Measurements from ENCODE around the gene TTC39C.

Gene TTC39C

GRCh38 chr18:24014062-24014985, at the start of gene TTC39C:
Gene TTC39C, plus strand, starts transcription at chr18:24014754. Its CDS starts 118 bp downstream, at chr18:24014872.
- peak in 49 of 58 donors; percentile 6 to 78 (median 47) for DNase-seq

- DNase-seq: no peak
These were observed 47.6 kb upstream of the TTC39C start for GRCh38 chr18:23966909-23967308.

- DNase-seq: no peak
These were observed 47.0 kb upstream of the TTC39C start for GRCh38 chr18:23967321-23968089.

GRCh38 chr18:23968638-23969604, 45.6 kb upstream of the TTC39C start:
- no peak for DNase-seq

GRCh38 chr18:23969664-23970063, 44.9 kb upstream of the TTC39C start:
- no peak for DNase-seq

- DNase-seq: no peak
These were observed 44.1 kb upstream of the TTC39C start for GRCh38 chr18:23970161-23971096.

GRCh38 chr18:23971097-23971440, 43.5 kb upstream of the TTC39C start:
- DNase-seq: no peak

- no peak for DNase-seq
These were observed 42.8 kb upstream of the TTC39C start for GRCh38 chr18:23971666-23972230.

- DNase-seq: no peak
These were observed 42.1 kb upstream of the TTC39C start for GRCh38 chr18:23972453-23972852.

GRCh38 chr18:23977103-23977502, 37.5 kb upstream of the TTC39C start:
- no peak for DNase-seq

GRCh38 chr18:23977719-23978483, 36.7 kb upstream of the TTC39C start:
- DNase-seq: no peak

GRCh38 chr18:23981369-23981980, 33.1 kb upstream of the TTC39C start:
- DNase-seq: no peak

- DNase-seq: peak in 9 of 58 donors; percentile 5 to 65 (median 12)
These were observed 32.1 kb upstream of the TTC39C start for GRCh38 chr18:23982155-23983079.

GRCh38 chr18:23983112-23983511, 31.4 kb upstream of the TTC39C start:
- DNase-seq: no peak

GRCh38 chr18:23986600-23987359, 27.8 kb upstream of the TTC39C start:
- DNase-seq: no peak
